HG03060 (cell line): ENCODE data around the gene RAI2.
"Not testable (repeated sequence)": the region's sequence is repeated elsewhere in the genome, so short reads cannot be mapped to it uniquely, and the experiment has no call there.

Experiments used
- ATAC-seq: cut with Tn5 transposase; IDR thresholded peaks from one replicate; pipeline ENCODE4 v1.9.1; 2021; ENCODE audit warnings: low read depth, moderate number of reproducible peaks; ENCODE audit not compliant: unreplicated experiment

RAI2 gene

DNA sequence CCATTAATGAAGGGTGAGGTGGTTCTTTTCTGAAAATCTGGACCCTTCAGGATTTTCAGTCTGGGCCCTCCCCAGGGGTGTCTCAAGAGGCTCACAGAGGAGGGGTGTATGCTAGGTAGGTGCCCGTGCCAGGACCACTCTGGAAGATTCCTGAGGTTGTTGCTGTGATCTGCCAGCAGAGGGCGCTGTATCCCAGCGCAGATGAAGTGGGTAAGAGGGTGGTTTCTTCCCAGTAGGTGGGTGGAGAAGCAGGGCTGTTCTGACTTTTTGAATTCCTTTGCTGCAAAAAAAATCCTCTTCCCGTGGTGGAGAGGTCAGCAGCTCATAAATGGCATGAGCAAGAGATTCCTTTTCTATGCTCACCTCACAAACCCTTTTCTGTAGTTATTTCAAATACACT is 72.7 kb downstream of the RAI2 start:
- no peak for ATAC-seq

DNA sequence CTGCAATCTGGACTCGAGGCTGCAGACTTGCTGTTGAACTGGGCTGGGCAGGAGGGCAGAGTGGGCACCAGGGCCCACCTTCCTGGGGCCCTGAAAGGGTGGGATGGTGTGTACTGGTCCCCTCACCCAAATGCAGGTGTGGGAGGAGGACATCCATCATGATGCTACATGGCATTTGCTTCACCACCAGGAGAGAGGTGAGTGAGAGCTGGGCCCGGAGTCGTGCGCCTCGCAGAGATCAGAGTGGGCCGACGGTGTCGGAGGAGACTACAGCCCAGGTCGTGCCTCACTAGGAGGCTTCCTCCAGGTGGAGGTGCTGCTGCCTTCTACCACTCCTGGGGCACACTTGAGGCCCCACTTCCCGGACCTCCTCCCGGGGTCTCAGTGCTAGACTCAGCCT is 73.5 kb downstream of the RAI2 start:
- no peak for ATAC-seq

DNA sequence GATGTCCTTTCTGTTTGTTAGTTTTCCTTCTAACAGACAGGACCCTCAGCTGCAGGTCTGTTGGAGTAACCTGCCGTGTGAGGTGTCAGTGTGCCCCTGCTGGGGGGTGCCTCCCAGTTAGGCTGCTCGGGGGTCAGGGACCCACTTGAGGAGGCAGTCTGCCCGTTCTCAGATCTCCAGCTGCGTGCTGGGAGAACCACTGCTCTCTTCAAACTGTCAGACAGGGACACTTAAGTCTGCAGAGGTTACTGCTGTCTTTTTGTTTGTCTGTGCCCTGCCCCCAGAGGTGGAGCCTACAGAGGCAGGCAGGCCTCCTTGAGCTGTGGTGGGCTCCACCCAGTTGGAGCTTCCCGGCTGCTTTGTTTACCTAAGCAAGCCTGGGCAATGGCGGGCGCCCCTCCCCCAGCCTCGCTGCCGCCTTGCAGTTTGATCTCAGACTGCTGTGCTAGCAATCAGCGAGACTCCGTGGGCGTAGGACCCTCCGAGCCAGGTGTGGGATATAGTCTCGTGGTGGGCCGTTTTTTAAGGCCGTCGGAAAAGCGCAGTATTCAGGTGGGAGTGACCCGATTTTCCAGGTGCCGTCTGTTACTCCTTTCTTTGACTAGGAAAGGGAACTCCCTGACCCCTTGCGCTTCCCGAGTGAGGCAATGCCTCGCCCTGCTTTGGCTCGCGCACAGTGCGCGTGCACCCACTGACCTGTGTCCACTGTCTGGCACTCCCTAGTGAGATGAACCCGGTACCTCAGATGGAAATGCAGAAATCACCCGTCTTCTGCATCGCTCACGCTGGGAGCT is 74.3 kb downstream of the RAI2 start:
- not testable (repeated sequence) for ATAC-seq

- no peak for ATAC-seq
These were observed 81.7 kb downstream of the RAI2 start for GRCh38 chrX:17779434-17779833.

DNA sequence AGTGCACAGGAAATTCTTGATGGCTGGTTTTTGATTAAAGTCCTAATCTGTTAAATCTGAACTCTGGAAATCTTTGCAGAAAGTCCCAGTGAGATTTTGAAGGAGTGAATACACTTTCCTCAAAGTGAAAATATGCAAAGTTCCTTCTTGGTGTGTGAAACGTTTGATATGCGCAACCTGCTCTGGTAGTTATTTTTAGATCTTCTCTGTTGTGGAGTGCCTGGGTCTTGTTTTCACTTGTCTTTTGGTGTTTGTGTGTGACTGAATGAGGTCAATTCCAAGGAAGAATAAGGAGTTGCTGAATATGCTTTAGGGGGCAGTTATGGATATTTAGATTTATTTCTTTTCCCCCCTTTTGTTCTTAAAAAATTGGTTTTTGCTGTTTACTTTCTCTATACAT is 82.1 kb downstream of the RAI2 start:
- no peak for ATAC-seq

DNA sequence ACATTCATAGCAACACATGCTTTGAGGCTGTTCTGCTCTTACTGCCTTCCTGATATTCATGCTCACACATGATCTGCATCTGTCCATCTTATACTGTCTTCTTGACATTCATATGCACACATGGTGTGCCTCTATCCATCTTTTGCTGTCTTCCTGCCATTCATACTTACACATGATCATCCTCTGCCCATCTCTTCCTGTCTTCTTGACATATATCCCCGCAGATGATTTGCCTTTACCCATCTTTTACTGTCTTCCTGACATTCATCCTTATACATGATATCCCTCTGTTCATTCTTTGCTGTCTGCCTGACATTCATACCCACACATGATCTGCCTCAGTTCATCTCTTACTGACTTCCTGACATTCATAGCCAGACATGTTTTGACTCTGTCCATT is 87.0 kb downstream of the RAI2 start:
- no peak for ATAC-seq

- ATAC-seq: no peak
These were observed 87.7 kb downstream of the RAI2 start for GRCh38 chrX:17773221-17773876.

- ATAC-seq: no peak
These were observed 91.3 kb downstream of the RAI2 start for GRCh38 chrX:17769701-17770269.

DNA sequence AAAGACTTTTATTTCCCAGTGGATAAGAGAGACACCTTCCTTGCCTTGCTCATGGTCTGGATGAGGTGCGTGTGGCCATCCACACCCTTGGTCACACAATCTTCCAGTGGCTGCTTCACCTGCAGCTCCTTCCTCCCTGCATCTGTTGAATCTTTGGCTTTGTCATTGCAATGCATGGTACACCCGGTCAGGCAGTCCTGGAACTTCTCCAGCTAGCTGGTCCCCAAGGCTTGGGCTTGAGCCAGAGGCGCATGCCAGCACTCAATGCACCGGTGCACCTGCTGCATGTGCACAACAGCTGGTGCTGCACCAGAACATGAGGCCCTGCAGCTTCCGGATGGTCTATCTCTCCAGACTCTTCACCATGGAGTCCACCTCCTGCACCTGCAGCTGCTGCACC is 92.1 kb downstream of the RAI2 start:
- no peak for ATAC-seq

DNA sequence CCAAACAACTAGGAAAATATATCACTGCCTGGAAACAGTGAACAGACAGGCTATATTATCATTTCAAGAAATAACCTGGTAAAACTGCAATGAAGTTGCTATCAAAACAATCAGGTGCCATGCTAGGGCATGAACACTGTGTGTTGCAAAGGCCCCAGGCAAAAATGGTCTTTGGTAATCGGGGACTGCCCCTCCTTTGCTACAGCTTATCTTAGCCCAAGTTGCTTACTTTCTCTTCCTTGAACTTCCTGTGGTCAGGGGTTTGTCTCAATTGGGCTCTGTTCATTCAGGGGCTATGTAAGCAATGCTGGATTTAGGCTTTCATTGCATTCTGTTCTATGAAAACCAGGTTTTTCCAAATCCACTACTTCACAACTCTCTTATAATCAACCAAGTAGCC is 93.4 kb downstream of the RAI2 start:
- ATAC-seq: no peak

- no peak for ATAC-seq
These were observed 101.1 kb downstream of the RAI2 start for GRCh38 chrX:17759990-17760389.

GRCh38 chrX:17758382-17758781 is 102.7 kb downstream of the RAI2 start:
- ATAC-seq: no peak

DNA sequence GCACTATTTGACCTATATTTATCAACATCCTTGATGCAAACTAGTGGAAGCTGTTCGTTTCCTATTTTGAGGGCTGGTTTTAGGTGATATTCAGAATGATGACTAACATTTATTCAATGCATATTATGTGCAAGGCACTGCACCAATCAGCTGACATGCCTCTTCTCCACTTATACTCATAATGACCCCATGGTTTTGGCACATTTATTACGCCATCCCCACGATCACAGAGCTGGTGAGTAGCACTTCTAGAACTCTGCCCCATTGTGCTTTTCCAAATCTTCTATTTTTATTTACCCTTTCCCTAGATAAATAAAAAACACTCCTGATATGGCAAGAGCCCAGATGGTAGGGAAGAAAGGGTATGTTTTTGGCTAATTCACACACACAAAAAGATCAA is 110.7 kb downstream of the RAI2 start:
- ATAC-seq: no peak
